NCI-H460 (cell line): ENCODE results near the gene PARVA. TPM values are rescaled to one million over a fixed set of nuclear protein-coding genes. Genes with fewer than 3 reads are reported as not detected.

Experiments used
- DNase-seq: peaks from one replicate; pipeline ENCODE4 v3.0.0-alpha.2; 2016; ENCODE audit warnings: low read depth; ENCODE audit errors: extremely low read depth
- total RNA-seq: library from RNA; depleted of rRNA; stranded (reverse); fragments of >200 nt; shearing (Covaris generic); gene quantifications from 2 replicates; pipeline ENCODE4 v1.2.3, GENCODE V29; 2014

PARVA gene
- total RNA-seq, 1 experiment from 2014 or later = 9.7 TPM

DNA sequence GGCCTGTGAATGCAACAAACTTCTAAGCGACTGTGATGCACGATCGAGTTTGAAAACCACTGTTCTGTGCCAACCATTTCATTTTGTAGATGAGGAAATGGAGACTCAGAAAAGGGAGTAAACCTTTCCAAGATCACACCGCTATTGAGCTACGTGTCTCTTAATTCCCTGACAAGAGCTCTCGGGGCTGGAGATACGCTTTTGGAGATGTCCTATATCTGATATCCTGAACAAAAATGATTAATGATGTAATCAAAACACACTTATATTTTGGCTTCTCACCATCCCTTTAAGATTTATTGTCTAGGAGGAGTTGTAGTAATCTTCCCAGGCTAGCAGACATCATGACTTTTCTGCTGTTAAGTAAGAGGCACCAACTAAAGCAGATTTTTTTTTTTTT lies 1.7 kb upstream of the PARVA start:
- no peak for DNase-seq

DNA sequence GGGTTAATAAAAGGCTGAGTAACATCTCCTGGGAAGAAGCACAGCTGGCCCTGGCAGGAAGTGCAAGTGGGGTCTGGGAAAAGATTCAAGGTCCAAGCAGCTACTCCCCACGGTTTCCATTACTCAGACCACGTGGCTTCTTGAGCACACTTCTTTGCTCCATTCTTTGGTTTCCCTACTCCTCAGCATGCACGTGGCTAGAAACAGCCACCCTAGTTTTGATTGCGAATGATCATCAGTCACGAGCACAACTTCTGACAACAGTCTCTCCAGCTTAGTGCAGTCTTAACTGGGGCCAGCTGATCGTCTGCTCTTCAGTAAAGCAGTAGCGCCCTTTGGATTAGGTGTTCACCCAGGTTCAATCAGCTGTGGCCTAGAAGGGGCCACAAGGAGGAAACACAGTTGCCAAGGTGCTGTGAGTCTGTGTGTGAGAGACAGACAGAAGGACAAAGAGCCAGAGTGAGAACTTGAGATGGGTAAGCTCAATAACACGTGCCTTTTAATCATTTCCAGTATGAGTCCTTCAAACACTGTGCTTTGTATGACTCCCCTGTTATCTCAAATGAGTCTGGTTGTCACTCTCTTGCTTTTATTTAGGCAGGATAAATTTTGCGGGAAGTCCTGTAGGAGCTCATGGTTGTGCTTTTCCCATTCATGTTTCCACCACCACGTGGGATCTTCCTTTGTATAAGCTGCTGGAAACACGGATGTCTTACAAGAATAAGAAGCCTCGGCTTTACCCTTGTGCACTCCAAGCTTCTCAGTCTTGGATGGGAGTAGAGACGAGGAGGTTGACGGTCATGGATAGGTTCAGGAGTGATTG lies 901 bp upstream of the PARVA start:
- no peak for DNase-seq

DNA sequence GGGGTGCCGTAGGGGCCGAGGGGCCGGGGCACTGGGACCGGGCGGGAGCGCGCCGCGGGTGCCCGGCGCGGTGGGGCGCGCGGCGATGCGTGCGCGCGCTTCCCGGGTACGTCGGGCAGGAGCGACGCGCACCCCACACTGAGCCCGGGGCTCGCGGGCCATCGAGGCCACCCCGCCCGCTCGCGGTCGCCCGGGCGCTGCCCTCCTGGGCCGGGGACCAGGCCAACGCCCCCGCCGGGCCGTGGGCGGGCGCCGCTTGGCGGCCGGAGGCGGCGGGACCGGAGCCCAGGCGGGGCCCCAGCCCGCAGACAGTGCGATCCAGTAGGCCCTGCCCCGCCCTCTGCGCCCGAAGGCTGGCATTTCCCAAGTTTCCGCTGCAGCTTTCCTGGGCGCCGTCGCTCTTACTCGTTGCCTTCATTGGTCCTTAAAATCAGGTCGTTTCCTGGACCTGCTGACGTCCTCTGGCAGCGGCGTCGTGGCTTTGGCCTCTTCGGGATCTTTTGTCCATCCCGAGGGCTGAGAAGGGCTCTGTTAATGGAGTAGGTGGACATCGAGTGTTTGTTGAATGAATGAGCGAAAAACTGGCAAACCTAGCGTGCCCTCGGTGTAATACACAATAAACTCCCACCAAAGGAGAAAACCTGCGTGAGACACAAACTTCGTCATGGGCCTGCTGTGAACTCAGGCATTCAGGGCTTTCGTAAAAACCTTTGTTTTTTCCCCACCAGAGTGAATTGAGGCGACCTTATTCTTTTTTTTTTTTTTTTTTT lies 638 bp downstream of the PARVA start:
- DNase-seq = peak; percentile 74

DNA sequence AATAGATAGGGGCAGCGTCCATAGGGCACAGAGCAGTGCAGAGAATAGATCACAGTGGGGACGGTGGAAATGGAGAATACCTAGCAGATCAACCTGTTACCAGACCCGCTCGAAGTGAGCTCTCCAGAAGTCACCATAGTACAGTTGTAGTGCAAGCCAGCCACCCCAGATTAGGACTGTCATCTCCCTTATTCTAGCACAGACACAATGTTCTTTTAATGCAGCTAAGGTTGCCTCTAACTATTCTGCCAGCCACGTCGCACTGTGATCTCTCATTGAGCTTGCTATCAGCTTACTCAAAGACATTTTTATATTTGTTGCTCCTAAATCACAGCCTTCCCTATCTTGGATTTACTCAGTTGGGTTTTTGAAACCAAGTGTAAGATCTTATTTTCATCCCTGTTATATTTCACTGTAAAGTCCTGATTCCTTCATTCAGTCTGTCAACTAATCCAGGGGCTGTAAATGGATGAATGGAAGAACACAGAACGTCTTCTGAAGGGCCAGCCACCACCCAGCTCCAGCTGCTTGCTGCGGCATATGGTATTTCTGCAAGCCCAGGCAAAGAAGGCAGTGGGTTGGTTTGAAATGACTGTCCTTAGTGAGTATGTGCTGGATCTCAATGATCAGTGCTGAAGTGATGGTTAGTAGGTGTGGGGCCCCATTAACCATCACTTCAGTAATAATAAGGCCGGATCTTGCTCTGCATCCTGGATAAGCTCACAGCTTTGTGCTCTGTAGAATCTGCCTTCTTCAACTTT lies 3.4 kb downstream of the PARVA start:
- DNase-seq = no peak

DNA sequence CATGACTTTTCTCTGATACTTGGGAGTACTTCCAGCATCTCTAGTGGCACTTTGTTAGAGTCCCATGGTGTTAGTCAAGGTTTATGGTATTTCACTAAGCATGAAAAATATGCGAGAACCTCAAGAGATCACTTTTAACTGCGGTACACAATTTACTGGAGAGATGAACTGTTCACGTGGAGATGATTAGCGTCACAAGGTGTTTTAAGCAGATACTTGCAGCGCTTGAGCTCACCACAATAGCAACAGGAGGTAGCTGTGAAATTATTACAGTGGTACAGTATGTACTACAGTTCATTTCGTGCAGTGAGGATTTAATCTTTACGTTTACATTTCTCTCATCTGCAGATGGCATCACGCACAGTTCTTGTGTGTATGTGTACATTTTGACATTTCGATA lies 4.5 kb downstream of the PARVA start:
- no peak for DNase-seq

DNA sequence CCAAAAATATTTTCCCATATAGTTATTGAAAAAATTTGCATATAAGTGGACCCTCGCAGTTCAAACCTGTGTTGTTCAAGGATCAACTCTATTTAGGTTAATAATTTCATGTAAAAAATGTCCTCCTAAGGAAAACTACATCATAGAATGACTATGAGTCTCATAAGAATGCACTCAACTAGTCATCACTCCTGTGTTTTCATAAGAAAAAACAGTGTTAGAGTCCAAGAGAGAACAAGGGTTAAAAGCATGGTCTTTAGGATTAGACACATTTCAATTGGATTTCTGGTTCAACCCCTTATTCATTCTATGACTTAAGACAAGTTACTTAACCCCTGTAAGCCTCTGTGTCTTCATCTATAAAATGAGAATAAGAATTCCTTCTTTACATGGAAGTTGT lies 5.1 kb downstream of the PARVA start:
- DNase-seq = no peak

DNA sequence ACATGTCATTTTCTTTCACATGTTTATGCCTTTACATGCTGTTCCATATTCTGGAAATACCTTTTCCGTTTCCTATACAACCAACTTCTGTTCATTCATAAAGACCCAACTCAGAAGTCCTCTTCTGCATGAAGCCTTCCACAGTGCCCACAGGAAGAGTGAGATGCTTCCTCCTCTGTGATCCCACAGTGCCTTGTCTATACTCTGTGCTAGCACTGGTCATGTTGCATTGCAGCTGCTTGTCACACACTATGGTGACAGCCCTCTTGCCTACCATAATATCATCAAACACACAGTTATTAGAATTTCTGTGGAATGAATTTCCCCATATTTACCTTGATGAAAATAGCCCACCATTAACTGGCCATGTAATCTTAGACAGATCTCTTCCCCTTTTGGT lies 8.9 kb downstream of the PARVA start:
- DNase-seq = no peak

DNA sequence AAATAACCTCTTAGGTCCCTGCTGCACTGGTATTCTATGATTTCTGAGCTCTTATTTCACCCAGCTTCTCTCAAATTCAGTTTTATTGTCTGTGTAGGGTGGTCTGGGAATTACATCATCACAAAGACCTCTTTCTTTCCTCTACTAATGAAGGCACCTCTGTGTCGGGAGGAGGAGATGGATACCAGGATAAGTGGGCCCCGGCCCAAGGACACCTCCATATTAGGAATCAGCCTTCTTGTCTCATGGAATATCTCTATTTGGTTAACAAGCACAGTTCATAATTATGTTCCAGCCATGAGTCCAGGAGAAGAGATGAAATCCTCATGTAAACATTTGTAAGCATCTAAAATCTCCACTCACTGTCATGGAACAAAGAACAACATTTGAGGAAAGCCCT lies 9.4 kb downstream of the PARVA start:
- DNase-seq = no peak

DNA sequence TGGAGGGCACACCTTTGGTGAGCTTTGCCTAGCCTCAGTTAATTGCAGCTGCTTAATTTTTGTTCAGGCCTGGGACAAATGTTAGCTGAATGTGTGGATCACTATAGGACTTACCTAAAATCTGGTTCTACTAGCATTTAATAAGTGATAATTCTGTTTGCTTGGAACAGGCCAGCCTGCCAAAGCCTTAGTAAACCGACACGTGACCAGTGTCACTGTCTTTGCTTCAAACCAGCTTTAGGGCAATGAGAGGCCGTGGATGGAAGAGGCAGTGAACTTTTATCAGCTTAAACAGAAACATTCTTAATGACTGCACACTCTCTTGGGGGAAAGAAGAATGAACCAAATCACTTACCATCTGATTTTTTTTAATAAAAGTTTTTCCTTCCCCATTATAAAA lies 10.8 kb downstream of the PARVA start:
- DNase-seq = no peak

DNA sequence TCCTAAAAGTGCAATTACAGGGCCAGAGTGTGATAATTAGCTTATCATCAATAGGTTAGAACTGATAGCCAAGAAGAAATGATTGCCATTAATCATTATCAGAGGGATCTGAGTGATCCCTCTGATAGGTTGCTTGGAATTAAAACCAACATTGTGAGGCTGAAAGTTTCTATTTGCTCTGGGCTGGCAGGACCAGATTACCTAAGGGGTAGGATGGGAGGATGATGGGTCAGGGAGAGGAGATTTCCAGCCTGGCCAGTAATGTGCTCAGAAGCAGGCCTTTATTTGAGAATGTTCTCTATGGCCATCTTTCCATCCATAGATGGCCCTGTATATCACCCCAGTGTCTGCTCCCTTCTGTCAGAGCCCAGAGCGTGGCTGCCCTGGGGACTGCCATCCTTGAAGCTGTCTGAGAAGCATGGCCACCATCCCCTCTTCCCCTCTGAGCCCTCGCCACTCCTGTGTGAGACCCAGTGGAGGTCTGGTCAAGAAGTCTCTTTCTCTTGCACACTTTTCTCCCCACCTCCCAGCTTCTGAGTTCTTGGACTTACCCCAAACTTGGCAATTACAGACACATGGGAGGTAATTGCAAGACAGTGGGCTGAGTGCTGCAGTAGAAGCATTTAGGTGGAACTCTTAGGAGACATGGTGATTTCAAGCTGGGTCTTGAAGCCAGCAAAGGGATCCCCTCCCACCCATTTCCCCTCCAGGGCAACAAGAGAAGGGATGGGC lies 11.7 kb downstream of the PARVA start:
- DNase-seq = no peak

DNA sequence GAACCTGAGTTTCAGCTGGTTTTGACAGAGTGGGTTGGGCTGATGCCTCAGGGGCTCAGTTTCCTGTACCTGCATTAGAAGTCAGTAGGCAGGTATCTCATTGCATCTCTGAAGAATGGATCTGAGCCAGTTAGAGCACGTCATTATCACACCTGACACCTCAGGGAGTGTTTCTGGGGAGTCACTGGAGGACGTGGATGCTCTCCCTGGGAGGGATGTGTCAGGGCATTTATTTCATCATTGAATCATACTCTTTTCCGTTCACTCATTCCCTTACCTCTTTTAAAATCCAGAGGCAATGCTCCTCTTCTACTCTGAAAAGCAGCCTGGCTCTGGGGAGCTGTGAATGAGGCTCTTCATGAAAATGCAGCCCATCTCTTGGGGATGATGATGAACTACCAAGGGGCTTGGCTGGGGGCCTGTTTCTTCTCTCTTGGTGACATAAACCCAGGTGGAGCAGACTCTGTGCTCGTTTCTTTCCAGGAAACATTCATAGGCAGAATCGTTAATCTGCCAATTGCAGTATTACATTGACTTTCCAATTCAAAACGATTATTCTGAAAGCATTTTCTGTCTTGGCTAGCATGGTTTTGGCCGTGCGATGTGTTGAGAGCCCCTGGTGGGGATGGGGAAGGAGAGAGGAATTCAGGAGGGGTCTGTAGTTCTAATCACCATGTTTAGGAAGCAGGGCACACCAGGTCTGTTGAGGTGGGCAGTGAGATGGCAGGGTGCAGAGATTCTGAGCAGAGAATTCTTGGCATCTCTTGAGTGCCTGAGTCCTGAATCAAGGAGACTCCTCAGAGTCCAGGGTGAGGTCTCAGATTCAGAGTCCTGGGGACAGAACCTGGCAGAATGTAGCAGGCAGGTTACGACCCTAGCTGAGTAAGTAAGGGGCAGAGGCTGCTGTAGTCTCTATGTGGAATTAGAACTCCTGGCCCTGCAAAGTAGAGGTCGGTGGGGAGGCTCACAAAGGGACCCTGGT lies 12.6 kb downstream of the PARVA start:
- DNase-seq = no peak

DNA sequence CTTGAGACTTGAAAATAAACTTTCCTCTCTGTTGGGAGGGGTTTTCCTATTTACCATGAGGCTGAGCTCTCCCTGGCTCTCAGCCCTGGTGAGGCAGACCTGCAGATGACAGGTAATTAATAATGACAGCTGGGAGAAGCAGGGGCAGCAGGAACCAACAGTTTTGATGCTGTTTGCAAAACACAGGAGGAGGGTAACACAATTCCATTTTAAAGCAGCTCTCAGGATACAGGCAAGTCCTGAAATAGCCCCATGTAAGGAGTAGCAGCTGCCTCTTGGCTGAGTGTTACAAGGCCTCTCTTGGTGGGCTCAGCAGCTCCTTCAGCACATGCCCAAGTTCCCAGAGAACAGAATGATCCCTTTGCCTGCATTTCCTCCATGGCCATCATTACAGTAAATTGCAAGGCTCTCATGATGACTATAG lies 13.3 kb downstream of the PARVA start:
- no peak for DNase-seq

DNA sequence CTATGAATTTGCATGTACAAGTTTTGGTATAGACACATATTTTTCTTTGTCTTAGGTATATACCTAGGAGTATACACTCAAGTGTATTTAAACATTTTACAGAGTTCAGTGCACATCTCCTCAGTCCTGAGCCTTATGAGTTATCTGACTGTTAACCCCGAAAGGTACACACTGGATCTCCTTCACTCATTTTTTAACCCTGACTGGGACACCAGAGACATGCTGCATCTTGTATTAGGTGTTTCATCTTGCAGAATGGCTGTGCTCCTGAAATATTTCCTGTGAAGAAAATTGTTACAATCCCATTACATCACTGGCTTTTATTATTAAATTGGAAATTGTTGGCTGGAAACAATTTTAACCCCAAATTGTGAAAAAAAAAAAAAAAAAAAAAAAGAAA lies 15.3 kb downstream of the PARVA start:
- no peak for DNase-seq

DNA sequence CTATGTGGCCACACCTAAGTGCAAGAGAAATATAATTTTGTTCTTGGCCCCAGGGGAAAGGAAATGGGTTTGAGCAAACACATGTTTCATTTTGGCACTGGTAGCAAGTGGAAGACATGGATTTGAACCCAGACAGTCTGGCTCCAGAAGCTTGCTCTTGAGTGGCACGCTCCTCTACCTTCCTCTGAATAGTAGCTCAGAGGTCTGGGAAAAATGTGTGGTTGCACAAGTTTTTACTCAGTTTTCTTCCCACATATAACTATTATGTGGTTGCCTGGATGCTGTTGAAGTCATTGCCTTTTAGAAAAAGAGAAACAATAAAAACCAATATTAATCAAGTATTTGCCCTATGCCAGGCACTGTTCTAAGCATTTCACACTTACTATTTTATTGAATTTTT lies 16.3 kb downstream of the PARVA start:
- no peak for DNase-seq

DNA sequence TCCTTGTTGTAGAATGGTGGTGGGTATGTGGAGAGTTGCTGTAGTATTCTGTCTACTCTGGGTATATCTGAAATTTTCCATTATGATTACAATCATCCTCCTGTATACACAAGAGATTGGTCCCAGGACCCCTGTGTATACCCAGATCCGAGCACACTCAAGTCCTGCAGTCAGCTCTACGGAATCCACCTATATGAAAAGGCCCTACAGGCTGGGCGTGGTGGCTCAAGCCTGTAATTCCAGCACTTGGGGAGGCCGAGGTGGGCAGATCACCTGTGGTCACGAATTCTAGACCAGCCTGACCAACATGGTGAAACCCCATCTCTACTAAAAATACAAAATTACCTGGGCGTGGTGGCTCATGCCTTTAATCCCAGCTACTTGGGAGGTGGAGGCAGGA lies 17.2 kb downstream of the PARVA start:
- DNase-seq = no peak

DNA sequence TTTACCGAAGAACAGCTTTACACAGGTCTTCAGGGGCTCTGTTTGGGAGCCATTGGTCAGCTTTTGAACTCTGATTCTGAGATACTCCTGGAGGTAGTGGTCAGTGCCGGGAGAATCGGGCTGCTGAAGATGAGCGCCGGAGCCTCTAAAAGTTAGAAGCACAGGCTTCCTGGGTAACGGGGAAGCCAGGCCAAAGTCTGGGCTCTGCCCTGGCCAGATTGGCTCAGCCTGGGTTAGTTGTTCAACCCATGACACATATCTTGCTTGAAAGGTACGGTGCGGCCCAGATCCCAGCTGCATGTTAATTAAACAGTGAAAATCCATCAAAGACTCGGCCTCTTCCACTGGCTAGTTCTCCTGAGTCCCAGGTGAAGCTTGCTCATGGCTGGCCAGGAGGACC lies 18.0 kb downstream of the PARVA start:
- DNase-seq = no peak

DNA sequence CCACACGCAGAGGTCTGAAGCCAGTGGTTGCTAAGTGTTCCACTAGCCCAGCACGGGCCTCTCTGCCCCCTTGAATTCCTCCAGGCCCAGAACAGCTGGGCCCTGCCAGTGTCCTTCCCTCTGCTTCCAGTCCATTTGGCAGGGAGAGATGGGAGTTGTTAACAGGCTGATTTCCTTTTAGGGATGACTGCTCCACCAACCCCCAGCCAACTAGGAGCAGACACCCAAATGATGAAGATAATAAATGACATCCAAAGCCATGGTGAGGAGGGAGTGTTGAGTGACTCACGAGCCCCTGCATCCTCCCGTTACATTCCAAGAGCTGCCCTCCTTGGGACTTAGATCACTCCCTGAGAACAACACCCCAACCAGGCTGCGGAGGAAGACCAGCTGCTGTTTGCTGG lies 20.6 kb downstream of the PARVA start:
- DNase-seq = no peak

DNA sequence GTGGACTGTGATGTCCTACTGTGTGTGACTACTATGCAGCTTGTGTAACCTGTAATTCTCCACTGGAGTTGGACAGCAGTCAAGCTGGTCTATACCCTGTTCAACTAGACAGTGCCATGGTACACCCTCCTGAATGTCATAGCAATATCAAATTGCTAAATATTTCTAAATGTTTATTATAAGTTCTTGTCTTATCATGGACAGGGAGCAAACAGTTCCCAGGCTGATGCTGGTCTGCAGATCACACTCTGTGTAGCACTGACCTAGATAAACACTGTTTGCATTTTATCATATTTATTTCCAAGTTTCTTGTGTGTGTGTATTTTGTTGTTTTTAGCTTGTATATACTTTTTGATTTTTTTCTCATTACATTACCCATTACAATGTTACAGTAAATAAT lies 22.0 kb downstream of the PARVA start:
- DNase-seq = no peak

DNA sequence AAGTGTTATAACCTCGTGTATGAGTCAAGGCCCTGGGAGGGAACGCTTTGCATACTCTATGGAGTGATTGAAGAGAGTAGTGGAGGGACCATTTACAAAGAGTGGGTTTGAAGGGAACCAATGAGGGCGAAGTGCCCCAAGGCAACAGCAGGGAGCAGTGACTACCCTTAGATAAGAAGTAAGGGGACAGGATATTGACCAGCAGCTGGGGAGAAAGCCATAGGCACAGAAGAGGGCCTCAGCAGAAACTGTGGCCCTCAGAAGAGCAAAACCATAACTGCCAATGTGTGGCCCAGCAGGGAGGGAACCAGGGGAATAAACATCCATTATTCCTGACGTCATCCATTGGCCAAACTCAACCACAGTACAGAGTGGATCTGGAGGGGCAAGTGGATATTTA lies 24.7 kb downstream of the PARVA start:
- no peak for DNase-seq

DNA sequence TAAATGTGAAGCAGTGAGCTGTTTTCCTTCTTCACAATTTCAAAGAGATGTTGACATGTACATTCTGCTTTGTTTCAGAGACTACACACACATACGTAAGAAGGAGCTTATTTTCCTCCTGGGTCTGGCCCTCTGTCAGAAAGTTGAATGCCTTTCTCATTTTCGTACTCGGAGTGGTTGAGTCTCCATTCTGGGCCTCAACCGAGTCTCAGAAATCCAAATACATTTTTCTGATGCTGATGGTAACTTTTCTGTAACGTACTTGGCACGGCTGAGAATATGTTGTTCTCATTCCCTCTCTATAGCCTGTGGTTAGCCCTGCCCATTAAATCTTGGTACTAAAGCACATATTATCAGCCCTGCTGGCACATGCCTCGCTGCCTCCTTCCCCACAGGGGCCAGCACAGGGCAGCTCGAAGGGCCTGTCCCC lies 25.3 kb downstream of the PARVA start:
- DNase-seq = no peak
